ENCODE results near the gene SNX3.

SNX3 gene

GRCh38 chr6:108203189-108204112, 57.4 kb downstream of the SNX3 start:
- FAIRE-seq: no peak

- FAIRE-seq: no peak
Measured at GRCh38 chr6:108200631-108201030, 60.2 kb downstream of the SNX3 start.

GRCh38 chr6:108200186-108200585, 60.7 kb downstream of the SNX3 start:
- FAIRE-seq: no peak

- no peak for FAIRE-seq
Measured at GRCh38 chr6:108198761-108199498, 61.9 kb downstream of the SNX3 start.

GRCh38 chr6:108195209-108195608, 65.6 kb downstream of the SNX3 start:
- FAIRE-seq: no peak

GRCh38 chr6:108194503-108194902, 66.3 kb downstream of the SNX3 start:
- FAIRE-seq: no peak

GRCh38 chr6:108193835-108194234, 67.0 kb downstream of the SNX3 start:
- FAIRE-seq: no peak

GRCh38 chr6:108193131-108193530, 67.7 kb downstream of the SNX3 start:
- no peak for FAIRE-seq

GRCh38 chr6:108187519-108187918, 73.3 kb downstream of the SNX3 start:
- FAIRE-seq: no peak

GRCh38 chr6:108186226-108186625, 74.6 kb downstream of the SNX3 start:
- no peak for FAIRE-seq

- FAIRE-seq: no peak
Measured at GRCh38 chr6:108180776-108181175, 80.1 kb downstream of the SNX3 start.

GRCh38 chr6:108180266-108180665, 80.6 kb downstream of the SNX3 start:
- no peak for FAIRE-seq

- FAIRE-seq: no peak
Measured at GRCh38 chr6:108179741-108180140, 81.1 kb downstream of the SNX3 start.

- no peak for FAIRE-seq
Measured at GRCh38 chr6:108176281-108177089, 84.4 kb downstream of the SNX3 start.

- no peak for FAIRE-seq
Measured at GRCh38 chr6:108175592-108176279, 85.1 kb downstream of the SNX3 start.

- no peak for FAIRE-seq
Measured at GRCh38 chr6:108175176-108175591, 85.7 kb downstream of the SNX3 start.

- no peak for FAIRE-seq
Measured at GRCh38 chr6:108174371-108175175, 86.3 kb downstream of the SNX3 start.

GRCh38 chr6:108171918-108172516, 88.8 kb downstream of the SNX3 start:
- FAIRE-seq: no peak

GRCh38 chr6:108171291-108171917, 89.4 kb downstream of the SNX3 start:
- no peak for FAIRE-seq

All from G401.6 (cell line).